H1 (cell line): ENCODE measurements around the gene RRP1B. TPM values are rescaled to one million over a fixed set of nuclear protein-coding genes. Genes with fewer than 3 reads are reported as not detected.

ENCODE experiments used
- CTCF ChIA-PET: fragments of 300-600 bp; sonication (Branson Sonifier 250); formaldehyde crosslinking; loops from one replicate; lab custom pipeline; 2021; ENCODE audit not compliant: partially characterized antibody; lab: Charles Lee
- POLR2A ChIA-PET: fragments of 300-600 bp; sonication (Branson Sonifier 250); formaldehyde crosslinking; loops from one replicate; lab custom pipeline; 2021; ENCODE audit warnings: inconsistent platforms; ENCODE audit not compliant: partially characterized antibody; lab: Charles Lee
- DNase-seq, 2 experiments: peaks; one replicate each; pipeline versions ENCODE4 v3.0.0 to v3.0.0-alpha.2; 2010 to 2022; ENCODE audit warnings: low spot score in 2 of 2, low read depth in 1 of 2, mixed read lengths in 1 of 2
- FAIRE-seq: peaks from 2 replicates; lab custom pipeline; 2011; peaks lifted over from hg19 to GRCh38; lab: Jason Lieb, UNC
- H2AFZ ChIP-seq: 2 replicates; pipeline ENCODE4 v1.8.1; 2012; ENCODE audit warnings: low read length, inconsistent platforms
- H2AK5ac ChIP-seq: 2 replicates; pipeline ENCODE4 v1.6.1; 2013; ENCODE audit warnings: low read depth, low read length
- H2BK120ac ChIP-seq: replicated peaks from 2 replicates; pipeline ENCODE3; 2013; ENCODE audit warnings: low read depth, low read length, inconsistent platforms
- H2BK12ac ChIP-seq: 2 replicates; pipeline ENCODE4 v1.6.1; 2013; ENCODE audit warnings: low read depth, low read length
- H2BK15ac ChIP-seq: 2 replicates; pipeline ENCODE4 v1.6.1; 2013; ENCODE audit warnings: low read length
- H2BK20ac ChIP-seq: 2 replicates; pipeline ENCODE4 v1.6.1; 2013; ENCODE audit warnings: low read length
- H2BK5ac ChIP-seq: 2 replicates; pipeline ENCODE4 v1.6.1; 2013; ENCODE audit warnings: low read depth, low read length
- H3K14ac ChIP-seq: 2 replicates; pipeline ENCODE4 v1.6.1; 2013; ENCODE audit warnings: inconsistent platforms; ENCODE audit not compliant: insufficient read length
- H3K18ac ChIP-seq: 2 replicates; pipeline ENCODE4 v1.6.1; 2013; ENCODE audit warnings: low read length; ENCODE audit errors: extremely low read depth
- H3K23ac ChIP-seq: 2 replicates; pipeline ENCODE4 v1.6.1; 2013; ENCODE audit warnings: inconsistent platforms; ENCODE audit not compliant: insufficient read length
- H3K23me2 ChIP-seq: 2 replicates; pipeline ENCODE4 v1.6.1; 2013; ENCODE audit warnings: low read depth, low read length
- H3K27ac ChIP-seq: 2 replicates; pipeline ENCODE4 v1.6.1; 2011; ENCODE audit warnings: low read depth, low read length, inconsistent platforms
- H3K27me3 ChIP-seq, 4 experiments: replicated peaks in 1 of 4; 1 replicate in 1 of 4; 2 replicates in 3 of 4; pipeline versions ENCODE4 v1.6.1 to v1.8.1; 2011 to 2013; ENCODE audit warnings: low read length in 3 of 4, mild to moderate bottlenecking in 3 of 4, inconsistent platforms in 2 of 4, mixed read lengths in 2 of 4, moderate library complexity in 1 of 4; ENCODE audit not compliant: control insufficient read depth in 3 of 4, insufficient read depth in 3 of 4; ENCODE audit errors: extremely low read depth in 1 of 4
- H3K36me3 ChIP-seq, 4 experiments: 2 replicates each; pipeline versions ENCODE4 v1.6.1 to v1.8.1; 2011 to 2013; ENCODE audit warnings: mild to moderate bottlenecking in 4 of 4, low read length in 3 of 4, moderate library complexity in 2 of 4, control low read depth in 1 of 4, inconsistent platforms in 1 of 4; ENCODE audit not compliant: insufficient read depth in 4 of 4, control insufficient read depth in 2 of 4
- H3K4ac ChIP-seq: replicated peaks from 2 replicates; pipeline ENCODE3; 2013; ENCODE audit warnings: low read length, low read depth, mixed read lengths, inconsistent platforms; ENCODE audit not compliant: insufficient read length
- H3K4me1 ChIP-seq, 4 experiments: replicated peaks in 1 of 4; 1 replicate in 1 of 4; 2 replicates in 3 of 4; pipeline versions ENCODE4 v1.6.1 to v1.8.1; 2011 to 2013; ENCODE audit warnings: low read length in 3 of 4, inconsistent platforms in 2 of 4, mixed read lengths in 1 of 4; ENCODE audit not compliant: insufficient read depth in 4 of 4, control insufficient read depth in 3 of 4
- H3K4me2 ChIP-seq, 2 experiments: 2 replicates each; pipeline versions ENCODE4 v1.6.1 to v1.8.1; 2011 to 2013; ENCODE audit warnings: low read depth in 2 of 2, low read length in 2 of 2, control low read depth in 1 of 2, inconsistent platforms in 1 of 2, mild to moderate bottlenecking in 1 of 2; ENCODE audit not compliant: insufficient read depth in 1 of 2
- H3K4me3 ChIP-seq, 4 experiments: fragments of 200-600, 300-600 bp in 1 of 4; sonication (generic), shearing (Covaris generic), sonication (Bioruptor Twin) in 1 of 4; 2 replicates each; pipeline versions ENCODE4 v1.5.1 to v1.8.1; 2011 to 2016; ENCODE audit warnings: low read length in 4 of 4, low read depth in 3 of 4, control low read depth in 2 of 4, inconsistent platforms in 2 of 4, mild to moderate bottlenecking in 2 of 4, mixed read lengths in 1 of 4, moderate library complexity in 1 of 4; ENCODE audit not compliant: insufficient read depth in 2 of 4; ENCODE audit errors: extremely low read depth in 1 of 4
- H3K56ac ChIP-seq: replicated peaks from 2 replicates; pipeline ENCODE3; 2013; ENCODE audit warnings: low read depth, mild to moderate bottlenecking, mixed read lengths, low read length, inconsistent platforms; ENCODE audit not compliant: insufficient read length
- H3K79me1 ChIP-seq: 2 replicates; pipeline ENCODE4 v1.6.1; 2013; ENCODE audit warnings: low read depth, low read length, control low read depth
- H3K79me2 ChIP-seq, 2 experiments: 2 replicates each; pipeline versions ENCODE4 v1.6.1 to v1.8.1; 2012 to 2013; ENCODE audit warnings: low read length in 2 of 2, mild to moderate bottlenecking in 2 of 2, inconsistent platforms in 1 of 2; ENCODE audit not compliant: insufficient read depth in 2 of 2, control insufficient read depth in 1 of 2
- H3K9ac ChIP-seq, 4 experiments: replicated peaks in 1 of 4; 1 replicate in 1 of 4; 2 replicates in 3 of 4; pipeline versions ENCODE4 v1.6.1 to v1.8.1; 2011 to 2013; ENCODE audit warnings: low read depth in 3 of 4, low read length in 3 of 4, control low read depth in 2 of 4, mild to moderate bottlenecking in 2 of 4, moderate library complexity in 2 of 4, inconsistent platforms in 1 of 4; ENCODE audit errors: extremely low read depth in 1 of 4
- H3K9me3 ChIP-seq, 2 experiments: 2 replicates each; pipeline versions ENCODE4 v1.6.1 to v1.8.1; 2012 to 2013; ENCODE audit warnings: mild to moderate bottlenecking in 2 of 2, moderate library complexity in 2 of 2, control low read depth in 1 of 2, inconsistent platforms in 1 of 2, low read depth in 1 of 2, low read length in 1 of 2, mixed read lengths in 1 of 2; ENCODE audit not compliant: insufficient read depth in 2 of 2
- H4K20me1 ChIP-seq, 2 experiments: replicated peaks in 1 of 2; 2 replicates each; pipeline versions ENCODE3 to v1.8.1; 2011 to 2013; ENCODE audit warnings: inconsistent platforms in 2 of 2, low read length in 2 of 2, mild to moderate bottlenecking in 1 of 2; ENCODE audit not compliant: insufficient read depth in 2 of 2, control insufficient read depth in 1 of 2
- H4K5ac ChIP-seq: 2 replicates; pipeline ENCODE4 v1.6.1; 2013; ENCODE audit warnings: low read length, low read depth, mixed read lengths, inconsistent platforms; ENCODE audit not compliant: insufficient read length
- H4K8ac ChIP-seq: 2 replicates; pipeline ENCODE4 v1.8.0; 2013; ENCODE audit warnings: mild to moderate bottlenecking, moderate library complexity, low read length, inconsistent platforms; ENCODE audit not compliant: insufficient read depth; ENCODE audit errors: extremely low read depth
- H4K91ac ChIP-seq: replicated peaks from 2 replicates; pipeline ENCODE3; 2013; ENCODE audit warnings: low read length, mixed read lengths, inconsistent platforms; ENCODE audit not compliant: insufficient read length
- CBX8 ChIP-seq: fragments of 300-800, 300-1000 bp; sonication (generic); IDR thresholded peaks from 2 replicates; pipeline ENCODE4 v1.7.1; 2016; ENCODE audit warnings: low read depth, low read length, borderline replicate concordance
- CREB1 ChIP-seq: IDR thresholded peaks from 2 replicates; pipeline ENCODE4 v1.6.1; 2012; ENCODE audit warnings: inconsistent platforms
- CTBP2 ChIP-seq: IDR thresholded peaks from 2 replicates; pipeline ENCODE4 v1.7.0; 2011; ENCODE audit warnings: borderline replicate concordance, mild to moderate bottlenecking, moderate library complexity, mixed read lengths, low read length; ENCODE audit not compliant: insufficient read depth, insufficient read length
- CTCF ChIP-seq, 3 experiments: IDR thresholded peaks; 1 replicate in 2 of 3; 2 replicates in 1 of 3; pipeline versions ENCODE4 v1.5.1 to v1.6.1; 2011; ENCODE audit warnings: low read length in 3 of 3, mild to moderate bottlenecking in 3 of 3, inconsistent platforms in 2 of 3, low read depth in 1 of 3, moderate library complexity in 1 of 3; ENCODE audit not compliant: insufficient read depth in 1 of 3; ENCODE audit errors: control extremely low read depth in 1 of 3
- KDM5A ChIP-seq: fragments of 200-600 bp; IDR thresholded peaks from 2 replicates; pipeline ENCODE4 v1.7.1; 2012; ENCODE audit warnings: mild to moderate bottlenecking, low read length, inconsistent platforms, mixed read lengths
- PHF8 ChIP-seq: fragments of 200-600 bp; sonication (generic); conservative IDR thresholded peaks from 2 replicates; pipeline ENCODE4 v1.7.1; 2012; ENCODE audit warnings: low read depth, mild to moderate bottlenecking, inconsistent platforms, low read length, moderate library complexity
- POLR2AphosphoS5 ChIP-seq: IDR thresholded peaks from 2 replicates; pipeline ENCODE4 v1.6.1; 2011; ENCODE audit warnings: low read depth, low read length
- SRF ChIP-seq: IDR thresholded peaks from 2 replicates; pipeline ENCODE4 v1.6.1; 2011; ENCODE audit warnings: mild to moderate bottlenecking, low read depth, low read length, moderate library complexity
- TEAD4 ChIP-seq: IDR thresholded peaks from 2 replicates; pipeline ENCODE4 v1.6.1; 2012; ENCODE audit warnings: low read depth, low read length, inconsistent platforms, mixed read lengths
- YY1 ChIP-seq: IDR thresholded peaks from 2 replicates; pipeline ENCODE4 v1.6.1; 2011; ENCODE audit warnings: low read depth, mild to moderate bottlenecking, low read length
- WGBS, 2 experiments: shearing (Covaris generic) in 1 of 2; methylation state at CpG; one replicate each; pipeline versions ENCODE4 v1.1.6 to v1.1.7; 2013 to 2015; ENCODE audit warnings: low lambda C conversion rate in 2 of 2, mixed read lengths in 2 of 2, inconsistent platforms in 1 of 2, low coverage in 1 of 2, missing lambda C conversion rate in 1 of 2; ENCODE audit not compliant: insufficient replicate concordance in 2 of 2, insufficient coverage in 1 of 2, insufficient read length in 1 of 2; ENCODE audit errors: extremely low coverage in 1 of 2, missing lambda C conversion rate in 1 of 2; 5-methylcytosine and 5-hydroxymethylcytosine counted together
- polyA plus RNA-seq, 7 experiments: library from polyadenylated mRNA; depleted of rRNA in 3 of 7; stranded (reverse) in 5 of 7; unstranded in 2 of 7; fragments of >200 nt in 5 of 7; fragments of 200-250 nt in 2 of 7; gene quantifications; 1 replicate in 5 of 7; 2 replicates in 1 of 7; 4 replicates in 1 of 7; pipeline versions ENCODE4 v1.2.1 to v1.2.3, GENCODE V29; 2011 to 2013; ENCODE audit warnings: missing spikeins in 2 of 7, mixed read lengths in 2 of 7
- total RNA-seq: library from RNA; stranded (reverse); fragmentation: NEBNext Ultra II Directional; extraction: Animal tissue kit (Norgen Biotek cat#: 25700); gene quantifications from 2 replicates; pipeline ENCODE4 v1.2.1, GENCODE V29; 2021

RRP1B gene
- total and polyA plus RNA-seq, 2 of the 8 experiments (the other 6 are each of a cell fraction or from before 2014, with no cell fraction given): 25.8 to 97.3 TPM

GRCh38 chr21:43663033-43663432, 3.7 kb downstream of the RRP1B start:
- Histone ChIP-seq H2BK12ac (no peak overlapping the region), H3K4me2 (no peak overlapping the region), H3K27ac (no peak overlapping the region), H3K23ac (no peak overlapping the region), H3K4ac (no peak overlapping the region), H3K79me2 (peaks cover 32 to 81% of the 10 kb centered on the region in 2 experiments), H2BK120ac (no peak overlapping the region), H3K23me2 (no peaks in the 10 kb centered on the region), H3K4me1 (peaks cover 0 to 6% (median 2%) of the 10 kb centered on the region in 4 experiments; a peak in 5 of 7 replicates), H3K56ac (no peak overlapping the region), H2AFZ (no peak overlapping the region), H3K14ac (no peak overlapping the region), H4K8ac (no peak overlapping the region), H2BK15ac (no peak overlapping the region), H3K4me3 (no peak overlapping the region), H3K27me3 (peaks cover 0 to 5% (median 2%) of the 10 kb centered on the region in 4 experiments; a peak in 3 of 7 replicates), H4K91ac (no peak overlapping the region), H3K18ac (no peak overlapping the region), H3K36me3 (peaks cover 3 to 28% (median 17%) of the 10 kb centered on the region in 4 experiments; a peak in 7 of 8 replicates), H3K79me1 (peaks cover 14% of the 10 kb centered on the region), H4K5ac (no peak overlapping the region), H3K9ac (no peak overlapping the region), H2BK20ac (no peak overlapping the region), H3K9me3 (peaks cover 0 to 5% of the 10 kb centered on the region in 2 experiments; a peak in 1 of 4 replicates), H2AK5ac (no peak overlapping the region), H4K20me1 (peaks cover 0 to 8% of the 10 kb centered on the region in 2 experiments), H2BK5ac (no peak overlapping the region)
- FAIRE-seq (no peak), DNase-seq (no peak)
- ChIA-PET POLR2A (interaction anchor here (1.1 to 1.9 kb wide), 3 partner anchors 11 to 88 kb away, joined by 3 read pairs; no protein-coding TSS in a partner anchor), CTCF (interaction anchor here (0.7 kb wide), 1 partner anchor 64 kb away, joined by 3 read pairs; no protein-coding TSS in a partner anchor)
- WGBS, 2 experiments: 97% methylated on average over 9 of the region's 9 CpGs; no CpG with 5 or more reads in 1 of the 2 experiments
- TF ChIP-seq KDM5A: no peak
- TF ChIP-seq SRF: no peak
- no peak for TF ChIP-seq CTBP2
- no peak for TF ChIP-seq CBX8
- TF ChIP-seq YY1: no peak
- no peak for TF ChIP-seq TEAD4
- no peak for TF ChIP-seq PHF8
- TF ChIP-seq CTCF (IDR thresholded peaks at IDR 0.05; ENCODE audit: control extremely low read depth in 1 of 3, insufficient read depth in 1 of 3, low read depth in 1 of 3, low read length in 3 of 3): no peak
- no peak for TF ChIP-seq POLR2AphosphoS5
- no peak for TF ChIP-seq CREB1
